HL-60 (cell line): ENCODE measurements around the gene ATP10A.
"Not testable (repeated sequence)": the region's sequence is repeated elsewhere in the genome, so short reads cannot be mapped to it uniquely, and the experiment has no call there.

Experiments
- DNase-seq, 2 experiments: peaks; one replicate each; pipeline ENCODE4 v3.0.0-alpha.2; 2010 to 2020; ENCODE audit warnings: low read depth in 1 of 2, low spot score in 1 of 2
- H3K27ac ChIP-seq: fragments of 250-450 bp; sonication (Bioruptor Pico); replicated peaks from 2 replicates; pipeline ENCODE4 v1.5.1; 2020; ENCODE audit warnings: mild to moderate bottlenecking, moderate library complexity
- H3K27me3 ChIP-seq: fragments of 250-450 bp; sonication (Bioruptor Pico); 2 replicates; pipeline ENCODE4 v1.5.1; 2021; ENCODE audit warnings: mild to moderate bottlenecking, moderate library complexity; ENCODE audit not compliant: insufficient read depth, poor library complexity, severe bottlenecking
- H3K4me3 ChIP-seq: replicated peaks from 2 replicates; pipeline ENCODE4 v1.5.1; 2011; ENCODE audit warnings: mild to moderate bottlenecking, control low read depth, low read length; ENCODE audit not compliant: insufficient read depth
- GABPA ChIP-seq: IDR thresholded peaks from 2 replicates; pipeline ENCODE4 v1.6.1; 2012; ENCODE audit warnings: low read depth
- POLR2AphosphoS5 ChIP-seq: IDR thresholded peaks from 2 replicates; pipeline ENCODE4 v1.6.1; 2012; ENCODE audit warnings: low read depth
- REST ChIP-seq: IDR thresholded peaks from 2 replicates; pipeline ENCODE4 v1.6.1; 2012; ENCODE audit warnings: low read depth; ENCODE audit not compliant: insufficient replicate concordance
- SPI1 ChIP-seq: IDR thresholded peaks from 2 replicates; pipeline ENCODE4 v1.6.1; 2012; ENCODE audit warnings: low read depth, mild to moderate bottlenecking, borderline replicate concordance
- TF ChIP-seq, protein P1 (sequence below): IDR thresholded peaks from one replicate; pipeline ENCODE4 v1.5.1; 2011; ENCODE audit warnings: low read length, control low read depth, inconsistent platforms; ENCODE audit not compliant: insufficient read depth

The ATP10A gene

GRCh38 chr15:25772500-25772899 lies 90.6 kb downstream of the ATP10A start:
- DNase-seq, result no peak
- TF ChIP-seq SPI1 (no peak), POLR2AphosphoS5 (no peak), REST (no peak), GABPA (no peak)
- TF ChIP-seq, protein P1, sequence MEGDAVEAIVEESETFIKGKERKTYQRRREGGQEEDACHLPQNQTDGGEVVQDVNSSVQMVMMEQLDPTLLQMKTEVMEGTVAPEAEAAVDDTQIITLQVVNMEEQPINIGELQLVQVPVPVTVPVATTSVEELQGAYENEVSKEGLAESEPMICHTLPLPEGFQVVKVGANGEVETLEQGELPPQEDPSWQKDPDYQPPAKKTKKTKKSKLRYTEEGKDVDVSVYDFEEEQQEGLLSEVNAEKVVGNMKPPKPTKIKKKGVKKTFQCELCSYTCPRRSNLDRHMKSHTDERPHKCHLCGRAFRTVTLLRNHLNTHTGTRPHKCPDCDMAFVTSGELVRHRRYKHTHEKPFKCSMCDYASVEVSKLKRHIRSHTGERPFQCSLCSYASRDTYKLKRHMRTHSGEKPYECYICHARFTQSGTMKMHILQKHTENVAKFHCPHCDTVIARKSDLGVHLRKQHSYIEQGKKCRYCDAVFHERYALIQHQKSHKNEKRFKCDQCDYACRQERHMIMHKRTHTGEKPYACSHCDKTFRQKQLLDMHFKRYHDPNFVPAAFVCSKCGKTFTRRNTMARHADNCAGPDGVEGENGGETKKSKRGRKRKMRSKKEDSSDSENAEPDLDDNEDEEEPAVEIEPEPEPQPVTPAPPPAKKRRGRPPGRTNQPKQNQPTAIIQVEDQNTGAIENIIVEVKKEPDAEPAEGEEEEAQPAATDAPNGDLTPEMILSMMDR, result no peak
- Histone ChIP-seq H3K27ac (no peak overlapping the region), H3K27me3 (no peaks in the 10 kb centered on the region), H3K4me3 (no peak overlapping the region)

DNA sequence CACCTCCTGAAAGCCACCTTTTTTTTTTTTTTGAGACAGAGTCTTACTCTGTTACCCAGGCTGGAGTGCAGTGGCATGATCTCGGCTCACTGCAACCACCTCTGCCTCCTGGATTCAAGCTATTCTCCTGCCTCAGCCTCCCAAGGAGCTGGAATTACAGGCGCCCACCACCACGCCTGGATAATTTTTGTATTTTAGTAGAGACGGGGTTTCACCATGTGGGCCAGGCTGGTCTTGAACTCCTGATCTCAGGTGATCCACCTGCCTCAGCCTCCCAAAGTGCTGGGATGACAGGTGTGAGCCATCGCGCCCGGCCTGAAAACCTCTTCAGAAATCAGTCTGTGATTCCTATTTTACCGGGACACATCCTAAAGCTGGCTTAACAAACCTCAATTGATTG lies 91.4 kb downstream of the ATP10A start:
- not testable (repeated sequence) for H3K27ac ChIP-seq, H3K4me3 ChIP-seq, H3K27me3 ChIP-seq, DNase-seq

DNA sequence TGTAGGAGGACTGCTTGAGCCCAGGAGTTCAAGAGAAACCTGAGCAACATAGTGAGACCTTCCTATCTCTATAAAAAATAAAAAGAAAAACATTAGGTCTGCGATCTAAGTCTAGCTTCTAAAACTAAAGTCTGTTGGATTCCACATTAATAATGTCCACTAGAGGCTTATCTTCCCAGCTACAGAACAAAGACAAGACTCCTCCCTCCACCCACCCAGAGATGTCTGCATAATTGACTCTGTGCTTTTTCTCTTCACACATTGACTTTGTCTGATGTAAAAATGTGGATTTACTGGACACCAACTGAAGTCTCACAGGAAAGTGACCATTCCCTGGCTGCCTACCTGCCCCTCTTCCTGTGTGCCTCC lies 91.8 kb downstream of the ATP10A start:
- no peak overlapping the region for H3K27ac ChIP-seq
- no peak overlapping the region for H3K4me3 ChIP-seq
- no peaks in the 10 kb centered on the region for H3K27me3 ChIP-seq
- TF ChIP-seq REST (no peak), GABPA (no peak), POLR2AphosphoS5 (no peak), SPI1 (no peak)
- TF ChIP-seq, protein P1, result no peak
- DNase-seq, result no peak

DNA sequence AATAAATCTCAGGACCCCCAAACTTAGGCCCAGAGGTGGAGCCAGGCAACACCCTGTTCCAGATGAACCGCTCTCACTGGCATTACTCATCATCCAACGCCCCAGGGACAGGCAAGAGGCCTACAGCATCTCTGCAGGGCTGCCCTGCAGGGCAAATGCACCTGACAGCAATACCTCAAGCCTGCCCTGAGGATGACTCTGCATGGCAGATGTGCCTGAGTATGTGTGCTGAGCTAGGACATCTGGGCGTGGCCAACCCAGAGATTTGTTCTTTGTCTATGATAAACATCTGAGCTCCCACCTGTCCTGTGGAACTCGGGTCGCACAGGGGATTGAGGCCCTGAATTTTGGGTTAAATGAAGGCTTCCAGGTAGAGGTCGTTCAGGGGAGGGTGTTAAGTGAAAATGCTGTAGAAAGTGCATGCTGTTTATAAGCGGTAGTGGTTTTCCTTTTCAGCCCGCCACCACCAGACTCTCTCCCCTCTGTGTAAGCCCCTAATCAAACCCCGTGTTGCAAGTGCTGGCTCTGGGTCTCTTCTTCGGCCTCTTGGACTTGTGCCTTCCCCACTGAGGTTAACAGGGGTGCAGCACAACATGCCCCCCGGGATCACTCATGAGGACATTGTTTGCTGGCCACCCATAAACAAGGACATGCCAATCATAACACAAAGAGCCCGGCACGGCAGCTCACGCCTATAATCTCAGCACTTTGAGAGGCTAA lies 92.3 kb downstream of the ATP10A start:
- Histone ChIP-seq H3K4me3 (no peak overlapping the region), H3K27me3 (no peaks in the 10 kb centered on the region), H3K27ac (no peak overlapping the region)
- TF ChIP-seq, protein P1, result no peak
- TF ChIP-seq GABPA (no peak), POLR2AphosphoS5 (no peak), SPI1 (no peak), REST (no peak)
- DNase-seq, result no peak
